Ovary (tissue), 9 donors: ENCODE results near the gene ARV1. TPM values are rescaled to one million over a fixed set of nuclear protein-coding genes. Genes with fewer than 3 reads are reported as not detected.
"Not testable (repeated sequence)": the region's sequence is repeated elsewhere in the genome, so short reads cannot be mapped to it uniquely, and the experiment has no call there.

Experiments used
- DNase-seq, 5 donors: peaks; one replicate each; pipeline ENCODE4 v3.0.0-alpha.2; 2019 to 2020
- H3K27ac ChIP-seq, 2 donors: fragments of 200-600 bp; one replicate each; pipeline versions ENCODE4 v1.5.1 to v1.8.0; 2019 to 2022
- H3K27me3 ChIP-seq: fragments of 200-600 bp; one replicate; pipeline ENCODE4 v1.8.0; 2022
- H3K36me3 ChIP-seq: fragments of 200-600 bp; sonication (generic); one replicate; pipeline ENCODE4 v1.5.1; 2019
- H3K4me1 ChIP-seq: one replicate; pipeline ENCODE4 v1.8.1; 2013; ENCODE audit warnings: mild to moderate bottlenecking, moderate library complexity; ENCODE audit not compliant: insufficient read depth
- H3K4me3 ChIP-seq: fragments of 200-600 bp; sonication (generic); one replicate; pipeline ENCODE4 v1.5.1; 2017
- H3K9me3 ChIP-seq, 2 donors: fragments of 200-600 bp in 1 of 2; sonication (generic) in 1 of 2; one replicate each; pipeline versions ENCODE4 v1.5.1 to v1.8.1; 2013 to 2019; ENCODE audit warnings: mild to moderate bottlenecking in 1 of 2, moderate library complexity in 1 of 2
- CTCF ChIP-seq, 3 donors: fragments of 450-650 bp in 2 of 3; fragments of 200-600 bp in 1 of 3; IDR thresholded peaks; one replicate each; pipeline versions ENCODE4 v1.5.1 to v1.8.0; 2016 to 2022; ENCODE audit warnings: antibody characterized with exemption in 3 of 3, mild to moderate bottlenecking in 1 of 3
- EP300 ChIP-seq: sonication (generic); formaldehyde crosslinking; IDR thresholded peaks from one replicate; pipeline ENCODE4 v1.6.1; 2017; ENCODE audit warnings: antibody characterized with exemption
- POLR2A ChIP-seq: fragments of 450-650 bp; IDR thresholded peaks from one replicate; pipeline ENCODE4 v1.6.1; 2017; ENCODE audit warnings: antibody characterized with exemption, mild to moderate bottlenecking, moderate library complexity
- WGBS, 3 donors: extraction: QIAGEN DNeasy Blood & Tissue Kit in 1 of 3; methylation state at CpG; one replicate each; pipeline versions ENCODE4 v1.1.5 to v1.1.7; 2013 to 2017; 5-methylcytosine and 5-hydroxymethylcytosine counted together
- intact Hi-C, 4 donors: fragments of 100-400 bp; cut with DNase I; formaldehyde crosslinking; loops; one replicate each; pipeline versions ENCODE4 v1.11.0 to v1.15.1; 2022 to 2023
- polyA plus RNA-seq, 2 donors: library from polyadenylated mRNA; stranded (reverse); fragments of 200-250 nt in 1 of 2; fragments of 350-450 nt in 1 of 2; fragmentation: Illumina TruSeq in 1 of 2; extraction: RNeasy Lipid Tissue Mini Kit (QIAGEN cat#74804) in 1 of 2; gene quantifications; one replicate each; pipeline ENCODE4 v1.2.3, GENCODE V29; 2013 to 2014
- total RNA-seq, 7 donors: library from RNA; depleted of rRNA in 2 of 7; stranded (reverse); fragments of >200 nt in 2 of 7; fragmentation: NEBNext Ultra II Directional in 3 of 7; extraction: Animal tissue kit (Norgen Biotek cat#: 25700) in 3 of 7; gene quantifications; one replicate each; pipeline versions ENCODE4 v1.1.0 to v1.2.4, GENCODE V29; 2016 to 2023
- donor health status: DM: no; HTN: no; CAD: no; lungs with moderate emphysema.
- donor health status: DM: no; HTN: no; CAD: no.
- donor health status: Bipolar disorder and iron deficiency.
- donor health status: DM: yes; HTN: yes; CAD: no.
- donor health status: DM: no; HTN: no; CAD: no.
- donor health status: DM: yes; HTN: yes; CAD: no.

Gene ARV1
- total and polyA plus RNA-seq, 9 donors: 9.0 to 19.2 (median 13.1) TPM

GRCh38 chr1:230994860-230995259 lies 16.0 kb downstream of the ARV1 start:
- H3K4me3 ChIP-seq: no peak overlapping the region
- no peak for DNase-seq
- H3K27me3 ChIP-seq: no peaks in the 10 kb centered on the region
- intact Hi-C loops: no loop called here
- no peaks in the 10 kb centered on the region for H3K9me3 ChIP-seq
- no peak for TF ChIP-seq CTCF (IDR thresholded peaks at IDR 0.05)
- no peak for TF ChIP-seq POLR2A
- TF ChIP-seq EP300: no peak
- H3K4me1 ChIP-seq: no peaks in the 10 kb centered on the region
- peaks cover 1% of the 10 kb centered on the region for H3K36me3 ChIP-seq
- H3K27ac ChIP-seq: no peak overlapping the region
- 86 to 96% (median 96%) methylated on average over 1 of the region's 1 CpG for WGBS, 3 donors

- TF ChIP-seq POLR2A (no peak), EP300 (no peak), CTCF (IDR thresholded peaks at IDR 0.05) (no peak)
- 86 to 90% (median 89%) methylated on average over 4 of the region's 4 CpGs for WGBS, 3 donors
- peaks cover 3% of the 10 kb centered on the region for H3K36me3 ChIP-seq
- H3K4me3 ChIP-seq: no peak overlapping the region
- no peak overlapping the region for H3K27ac ChIP-seq
- no peaks in the 10 kb centered on the region for H3K4me1 ChIP-seq
- intact Hi-C loops: no loop called here
- H3K27me3 ChIP-seq: no peaks in the 10 kb centered on the region
- DNase-seq: no peak
- H3K9me3 ChIP-seq: no peaks in the 10 kb centered on the region
Measured at GRCh38 chr1:231000201-231000600, 21.3 kb downstream of the ARV1 start.

GRCh38 chr1:231000639-231001038 lies 21.7 kb downstream of the ARV1 start:
- Histone ChIP-seq H3K9me3 (no peaks in the 10 kb centered on the region), H3K27me3 (no peaks in the 10 kb centered on the region), H3K36me3 (peaks cover 3% of the 10 kb centered on the region), H3K4me3 (no peak overlapping the region), H3K4me1 (no peaks in the 10 kb centered on the region), H3K27ac (no peak overlapping the region)
- WGBS, 3 donors: 97 to 100% (median 98%) methylated on average over 1 of the region's 1 CpG
- TF ChIP-seq EP300 (no peak), CTCF (IDR thresholded peaks at IDR 0.05) (no peak)
- intact Hi-C loops: no loop called here
- no peak for DNase-seq

- peaks cover 3% of the 10 kb centered on the region for H3K36me3 ChIP-seq
- H3K4me1 ChIP-seq: no peaks in the 10 kb centered on the region
- no peaks in the 10 kb centered on the region for H3K9me3 ChIP-seq
- no peaks in the 10 kb centered on the region for H3K27me3 ChIP-seq
- H3K4me3 ChIP-seq: no peak overlapping the region
- no peak overlapping the region for H3K27ac ChIP-seq
- TF ChIP-seq POLR2A (no peak), CTCF (IDR thresholded peaks at IDR 0.05) (no peak), EP300 (no peak)
- no peak for DNase-seq
- intact Hi-C loops: no loop called here
Measured at GRCh38 chr1:231001892-231002291, 23.0 kb downstream of the ARV1 start.

- intact Hi-C loops, H3K4me1 ChIP-seq, H3K27me3 ChIP-seq, H3K27ac ChIP-seq, H3K4me3 ChIP-seq, H3K9me3 ChIP-seq, H3K36me3 ChIP-seq, DNase-seq: not testable (repeated sequence)
- WGBS, 3 donors: 58 to 66% (median 62%) methylated on average over 1 of the region's 1 CpG
Measured at GRCh38 chr1:231007535-231007934, 28.6 kb downstream of the ARV1 start.
